Activated CD4-positive, alpha-beta T cell treated with anti-CD3 and anti-CD28 coated beads, Interleukin-2, Interleukin-4, amounts not matched to agents 100 ng/mL and 50 ng/mL, durations not matched to agents 16 hours and 8 hours (primary cell): ENCODE results near the gene FBXO36.

Experiments used
- DNase-seq: peaks from one replicate; pipeline ENCODE4 v3.0.0-alpha.2; 2020; ENCODE audit warnings: low spot score

The FBXO36 gene

GRCh38 chr2:229970406-229970805 is 48.1 kb downstream of the FBXO36 start:
- no peak for DNase-seq

DNA sequence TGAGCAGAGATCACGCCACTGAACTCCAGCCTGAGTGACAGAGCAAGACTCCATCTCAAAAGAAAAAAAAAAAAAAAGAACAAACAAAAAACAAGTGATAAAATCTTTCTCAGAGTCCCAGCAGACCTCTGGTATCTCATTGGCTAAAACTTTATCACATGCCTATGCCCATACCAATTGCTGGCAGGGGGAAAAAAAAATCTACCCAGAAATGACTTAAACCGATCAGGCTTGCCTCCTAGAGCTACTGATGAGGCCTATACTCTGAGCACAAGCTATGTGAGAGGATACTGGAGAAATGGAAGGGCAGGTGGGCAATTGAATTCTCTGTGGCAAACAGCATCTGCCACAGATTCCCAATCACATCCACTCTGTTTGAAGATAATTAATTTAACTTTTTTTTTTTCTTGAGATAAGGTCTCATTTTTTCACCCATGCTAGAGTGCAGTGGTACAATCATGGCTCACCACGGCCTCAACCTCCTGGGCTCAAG is 49.0 kb downstream of the FBXO36 start:
- no peak for DNase-seq

GRCh38 chr2:229974266-229974665 is 52.0 kb downstream of the FBXO36 start:
- no peak for DNase-seq

GRCh38 chr2:229980431-229981184 is 58.3 kb downstream of the FBXO36 start:
- DNase-seq, result peak; percentile 39

GRCh38 chr2:229993236-229993635 is 70.9 kb downstream of the FBXO36 start:
- no peak for DNase-seq

- DNase-seq, result no peak
These were observed 74.0 kb downstream of the FBXO36 start for GRCh38 chr2:229996320-229996719.

DNA sequence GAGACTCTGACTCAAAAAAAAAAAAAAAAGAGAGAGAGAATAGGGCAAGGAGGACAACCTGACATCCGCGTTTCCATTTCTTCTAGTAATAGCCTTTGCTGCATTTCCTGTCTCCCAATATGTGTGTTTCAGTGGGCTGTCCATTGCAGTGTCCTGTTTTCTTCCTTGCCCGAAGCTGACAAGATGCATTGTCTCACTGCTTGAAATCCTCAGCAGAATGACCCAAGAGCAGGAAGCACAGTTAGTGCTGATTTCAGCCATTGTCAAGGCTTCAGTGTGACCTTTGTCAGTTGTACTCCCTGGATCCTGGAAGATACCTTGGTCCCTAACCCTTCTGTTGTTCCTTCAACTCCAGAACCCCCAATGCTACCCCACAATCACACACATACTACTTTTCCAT is 75.3 kb downstream of the FBXO36 start:
- no peak for DNase-seq

- DNase-seq, result peak; percentile 76
These were observed 78.0 kb downstream of the FBXO36 start for GRCh38 chr2:230000118-230000841.

GRCh38 chr2:230007931-230008707 is 85.8 kb downstream of the FBXO36 start:
- DNase-seq, result peak; percentile 78

DNA sequence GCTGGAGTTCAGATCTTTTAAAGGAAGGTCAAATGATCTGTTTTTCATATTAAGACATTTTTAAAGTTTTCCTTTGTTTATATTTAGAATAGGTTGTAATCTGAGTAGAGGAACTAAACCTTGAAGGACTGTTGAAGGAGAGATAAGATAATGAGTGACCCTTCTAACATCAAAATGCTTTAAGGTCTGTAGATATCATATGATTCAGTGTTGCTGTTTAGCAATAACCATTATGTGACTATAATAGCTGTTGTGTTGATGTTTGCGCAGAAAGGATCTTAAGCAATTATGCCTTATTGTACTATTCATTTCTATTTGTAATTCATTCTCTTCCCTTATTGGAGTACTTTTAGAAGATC is 86.4 kb downstream of the FBXO36 start:
- no peak for DNase-seq

GRCh38 chr2:230010501-230010900 is 88.2 kb downstream of the FBXO36 start:
- no peak for DNase-seq

- DNase-seq, result no peak
These were observed 89.3 kb downstream of the FBXO36 start for GRCh38 chr2:230011617-230012016.

- no peak for DNase-seq
These were observed 90.1 kb downstream of the FBXO36 start for GRCh38 chr2:230012267-230012884.

DNA sequence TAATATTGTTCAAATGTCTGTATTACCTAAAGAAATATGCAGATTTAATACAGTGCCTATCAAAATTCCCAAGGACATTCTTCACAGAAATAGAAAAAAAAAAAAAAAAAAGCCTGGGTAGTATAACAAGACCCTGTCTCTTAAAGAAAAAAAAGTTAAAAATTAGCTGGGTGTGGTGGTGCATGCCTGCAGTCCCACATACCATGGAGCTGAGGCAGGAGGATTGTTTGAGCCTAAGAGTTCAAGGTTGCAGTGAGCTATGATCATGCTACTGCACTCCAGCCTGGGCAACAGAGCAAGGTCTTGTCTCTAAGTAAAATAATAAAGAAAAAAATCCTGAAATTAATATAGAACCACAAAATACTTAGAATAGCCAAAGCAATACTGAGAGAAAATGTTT is 94.5 kb downstream of the FBXO36 start:
- no peak for DNase-seq

DNA sequence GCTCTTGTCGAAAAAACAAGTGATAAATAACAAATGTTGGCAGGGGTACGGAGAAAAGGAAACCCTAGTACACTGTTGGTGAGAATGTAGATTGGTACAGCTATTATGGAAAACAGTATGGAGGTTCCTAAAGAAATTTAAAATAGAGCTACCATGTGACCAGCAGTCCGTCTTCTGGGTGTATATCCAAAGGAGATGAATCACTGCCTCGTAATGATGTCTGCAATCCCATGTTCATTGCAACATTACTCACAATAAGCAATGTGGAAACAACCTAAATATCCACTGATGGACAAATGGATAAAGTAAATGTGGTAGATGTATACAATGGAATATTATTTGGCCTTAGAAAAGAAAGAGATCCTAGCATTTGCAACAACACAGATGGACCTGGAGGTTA is 95.8 kb downstream of the FBXO36 start:
- no peak for DNase-seq

- DNase-seq, result no peak
These were observed 97.4 kb downstream of the FBXO36 start for GRCh38 chr2:230019742-230020141.

- no peak for DNase-seq
These were observed 101.0 kb downstream of the FBXO36 start for GRCh38 chr2:230023313-230023712.

- DNase-seq, result no peak
These were observed 119.9 kb downstream of the FBXO36 start for GRCh38 chr2:230042195-230042594.

GRCh38 chr2:230043025-230043424 is 120.7 kb downstream of the FBXO36 start:
- no peak for DNase-seq

GRCh38 chr2:230043461-230043860 is 121.2 kb downstream of the FBXO36 start:
- no peak for DNase-seq

DNA sequence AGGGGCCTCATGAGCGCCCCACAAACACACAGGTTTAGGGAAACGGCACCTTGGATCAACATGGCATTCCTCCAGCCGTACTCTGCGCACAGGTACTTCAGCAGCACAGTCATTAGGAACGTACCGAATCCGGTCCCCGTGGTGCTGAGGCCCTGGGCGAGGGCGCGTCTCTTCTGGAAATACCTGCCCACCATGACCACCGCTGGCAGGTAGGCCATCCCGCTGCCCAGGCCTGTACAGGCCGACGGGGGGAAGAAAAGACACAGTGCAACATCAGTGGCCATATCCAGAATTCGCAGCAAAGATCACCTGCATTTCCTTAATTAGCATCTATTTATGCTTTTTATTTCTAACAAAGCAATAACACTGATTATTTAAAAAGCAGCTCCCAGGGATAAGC is 124.2 kb downstream of the FBXO36 start:
- no peak for DNase-seq

DNA sequence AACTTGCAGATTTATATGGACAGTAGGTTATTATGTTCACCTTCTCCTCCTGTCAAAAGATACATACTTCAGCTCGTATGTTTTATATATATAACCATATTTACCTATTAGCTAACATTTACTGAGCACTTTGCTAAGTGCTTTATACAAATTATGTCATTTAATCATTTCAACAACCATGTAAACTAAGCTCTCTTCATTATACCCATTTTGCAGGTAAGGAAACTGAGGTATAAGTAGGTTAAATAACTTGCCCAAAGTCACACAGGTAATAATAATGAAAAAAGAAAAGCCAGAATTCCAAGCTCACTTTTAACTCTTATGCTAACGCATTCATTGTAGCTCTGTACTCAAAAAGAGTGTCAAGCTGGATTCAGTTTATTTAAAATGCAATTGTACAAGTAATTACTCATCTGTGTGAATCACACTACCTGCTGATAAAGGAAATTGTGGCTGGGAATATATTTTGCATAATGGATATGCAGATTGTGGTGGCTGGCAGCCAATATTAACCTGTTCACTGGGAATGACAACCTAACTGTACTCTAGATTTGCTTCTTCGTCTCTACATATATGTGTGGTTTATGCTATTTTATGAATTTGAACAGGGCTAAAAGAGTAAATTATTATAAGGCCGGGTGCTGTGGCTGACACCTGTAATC is 125.8 kb downstream of the FBXO36 start:
- DNase-seq, result no peak
